Fibroblast of lung (primary cell): ENCODE results near the gene XPO5.

ENCODE experiments used
- EZH2 ChIP-seq: IDR thresholded peaks from 2 replicates; pipeline ENCODE4 v1.5.1; 2012; ENCODE audit warnings: low read length, control low read depth, mild to moderate bottlenecking; ENCODE audit errors: missing control alignments
- TF ChIP-seq, protein P1 (sequence below), 2 donors: IDR thresholded peaks in 1 of 2; conservative IDR thresholded peaks in 1 of 2; 1 replicate in 1 of 2; 2 replicates in 1 of 2; pipeline ENCODE4 v1.5.1; 2011 to 2012; ENCODE audit warnings: low read length in 2 of 2, control low read depth in 1 of 2, inconsistent platforms in 1 of 2, low read depth in 1 of 2, mild to moderate bottlenecking in 1 of 2

DNA sequence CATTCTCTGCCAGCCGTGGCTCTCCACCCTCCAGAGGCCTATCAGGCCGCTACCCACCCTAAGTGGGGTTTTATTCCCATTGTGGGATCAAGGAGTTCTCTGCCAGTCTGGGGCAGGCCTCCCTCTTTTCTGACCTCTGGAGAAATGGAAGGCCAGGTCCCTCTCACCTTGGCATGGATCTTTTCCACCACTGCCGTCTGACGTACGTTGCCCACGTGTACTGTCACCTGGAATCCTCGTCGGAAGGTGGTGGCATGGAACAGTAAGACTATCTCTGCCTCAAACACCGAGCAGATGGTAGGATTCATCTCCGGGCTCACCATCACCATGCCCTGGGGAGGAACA lies 46.0 kb upstream of the XPO5 start:
- TF ChIP-seq, protein P1, sequence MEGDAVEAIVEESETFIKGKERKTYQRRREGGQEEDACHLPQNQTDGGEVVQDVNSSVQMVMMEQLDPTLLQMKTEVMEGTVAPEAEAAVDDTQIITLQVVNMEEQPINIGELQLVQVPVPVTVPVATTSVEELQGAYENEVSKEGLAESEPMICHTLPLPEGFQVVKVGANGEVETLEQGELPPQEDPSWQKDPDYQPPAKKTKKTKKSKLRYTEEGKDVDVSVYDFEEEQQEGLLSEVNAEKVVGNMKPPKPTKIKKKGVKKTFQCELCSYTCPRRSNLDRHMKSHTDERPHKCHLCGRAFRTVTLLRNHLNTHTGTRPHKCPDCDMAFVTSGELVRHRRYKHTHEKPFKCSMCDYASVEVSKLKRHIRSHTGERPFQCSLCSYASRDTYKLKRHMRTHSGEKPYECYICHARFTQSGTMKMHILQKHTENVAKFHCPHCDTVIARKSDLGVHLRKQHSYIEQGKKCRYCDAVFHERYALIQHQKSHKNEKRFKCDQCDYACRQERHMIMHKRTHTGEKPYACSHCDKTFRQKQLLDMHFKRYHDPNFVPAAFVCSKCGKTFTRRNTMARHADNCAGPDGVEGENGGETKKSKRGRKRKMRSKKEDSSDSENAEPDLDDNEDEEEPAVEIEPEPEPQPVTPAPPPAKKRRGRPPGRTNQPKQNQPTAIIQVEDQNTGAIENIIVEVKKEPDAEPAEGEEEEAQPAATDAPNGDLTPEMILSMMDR (conservative IDR thresholded peaks at IDR 0.05 in 1 of 2, IDR thresholded peaks at IDR 0.05 in 1 of 2; ENCODE audit: low read depth in 1 of 2, low read length in 2 of 2) = no peak
- no peak for TF ChIP-seq EZH2
